HG03558 (cell line): Measurements from ENCODE around the gene LARP4B.

Experiments used
- ATAC-seq: cut with Tn5 transposase; IDR thresholded peaks from one replicate; pipeline ENCODE4 v1.9.1; 2021; ENCODE audit warnings: moderate number of reproducible peaks; ENCODE audit not compliant: unreplicated experiment; ENCODE audit errors: extremely low read depth

Gene LARP4B

DNA sequence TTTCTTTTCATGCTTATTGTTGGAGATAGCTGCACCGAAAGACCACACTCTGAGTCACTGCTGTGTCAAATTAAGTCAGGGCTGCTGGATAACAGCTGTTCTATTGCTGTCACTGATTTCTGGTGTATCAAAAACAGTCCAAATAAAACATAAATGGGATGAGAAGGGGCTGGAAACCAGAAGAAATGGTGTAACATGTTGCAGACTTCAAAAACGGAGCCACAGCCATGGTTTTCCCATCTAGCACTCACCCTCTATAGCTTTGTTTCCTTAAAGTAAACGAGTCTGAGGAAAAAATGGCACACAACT lies 138.8 kb downstream of the LARP4B start:
- no peak for ATAC-seq

DNA sequence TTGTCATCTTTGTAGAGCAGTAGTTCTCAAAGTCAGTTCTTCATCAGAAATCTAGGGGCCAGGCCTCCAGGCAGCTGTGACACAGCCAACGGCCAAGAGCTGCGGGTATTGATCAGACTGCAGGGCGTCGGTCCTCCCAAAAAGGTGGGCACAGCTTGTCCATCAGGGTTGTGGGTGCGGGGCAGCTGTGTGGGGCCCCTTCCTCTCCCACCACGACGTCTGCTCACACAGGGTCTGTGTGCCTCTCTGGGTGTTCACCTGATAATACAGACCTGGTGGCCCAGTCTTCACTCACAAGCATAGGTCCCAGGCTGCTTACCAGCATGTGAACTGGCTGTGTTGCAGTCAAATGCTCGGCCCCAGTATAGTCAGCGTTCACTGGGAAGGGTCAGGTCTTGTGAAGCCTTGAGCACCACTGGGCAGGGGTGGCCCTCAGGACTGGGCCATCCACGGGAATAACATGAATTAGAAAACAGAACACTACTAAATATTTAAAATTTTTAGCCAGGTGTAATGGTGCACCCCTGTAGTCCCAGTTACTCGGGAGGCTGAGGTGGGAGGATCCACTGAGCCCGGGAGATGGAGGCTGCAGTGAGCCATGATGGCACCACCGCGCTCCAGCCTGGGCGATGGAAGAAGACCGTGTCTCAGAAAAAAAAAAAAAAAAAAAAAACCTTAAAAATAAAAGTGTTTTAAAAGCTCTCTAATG lies 139.3 kb downstream of the LARP4B start:
- ATAC-seq, result no peak

DNA sequence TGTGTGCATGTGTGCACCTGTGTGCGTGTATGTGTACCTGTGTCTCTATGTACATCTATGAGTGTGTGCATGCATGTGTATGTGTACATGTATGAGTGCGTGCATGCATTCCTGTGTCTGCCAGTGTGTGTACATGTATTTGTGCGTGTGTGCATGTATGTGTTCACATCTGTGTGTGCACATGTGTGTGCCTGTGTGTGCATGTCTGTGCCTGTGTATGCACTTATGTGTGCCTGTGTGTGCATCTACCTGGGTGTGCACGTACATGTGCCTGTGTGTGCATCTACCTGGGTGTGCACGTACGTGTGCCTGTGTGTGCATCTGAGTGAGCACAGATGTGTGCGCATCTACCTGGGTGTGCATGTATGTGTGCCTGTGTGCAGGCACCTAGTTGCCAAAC lies 139.9 kb downstream of the LARP4B start:
- ATAC-seq, result no peak

DNA sequence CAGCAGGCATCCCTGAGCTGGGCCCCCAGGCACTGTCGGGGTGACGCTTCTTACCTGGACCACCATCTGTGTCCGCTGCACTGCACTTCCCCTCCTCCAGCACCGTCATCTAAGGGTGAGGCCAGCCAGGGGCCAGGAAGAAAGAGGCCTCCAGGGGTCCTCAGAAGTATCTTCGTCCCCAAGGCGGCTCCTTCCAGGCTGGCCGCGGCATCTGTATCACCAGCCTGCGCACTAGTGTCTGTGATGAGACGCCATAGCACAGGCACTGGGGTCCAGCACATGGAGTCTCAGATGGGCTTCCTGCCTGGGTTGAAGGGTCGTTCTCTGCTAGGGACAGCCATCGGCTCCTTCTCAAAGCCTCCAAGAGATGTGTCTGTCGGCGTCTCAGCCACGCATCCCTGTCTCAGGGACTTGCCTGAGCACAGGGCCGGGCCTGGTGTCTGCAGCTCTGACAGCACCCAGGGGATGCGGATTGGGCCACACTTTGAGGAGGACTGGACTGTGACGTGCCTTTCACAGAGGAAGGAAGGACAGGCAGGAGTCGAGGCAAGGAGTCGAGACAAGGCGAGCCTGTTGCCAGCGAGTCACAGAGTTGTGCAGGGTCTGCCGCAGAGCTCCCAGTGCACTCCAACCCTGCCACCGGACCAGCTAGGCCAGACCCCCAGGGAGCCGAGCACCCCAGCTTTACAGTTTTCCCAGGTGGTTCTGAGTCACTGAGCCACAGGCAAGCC lies 140.5 kb downstream of the LARP4B start:
- ATAC-seq, result no peak

DNA sequence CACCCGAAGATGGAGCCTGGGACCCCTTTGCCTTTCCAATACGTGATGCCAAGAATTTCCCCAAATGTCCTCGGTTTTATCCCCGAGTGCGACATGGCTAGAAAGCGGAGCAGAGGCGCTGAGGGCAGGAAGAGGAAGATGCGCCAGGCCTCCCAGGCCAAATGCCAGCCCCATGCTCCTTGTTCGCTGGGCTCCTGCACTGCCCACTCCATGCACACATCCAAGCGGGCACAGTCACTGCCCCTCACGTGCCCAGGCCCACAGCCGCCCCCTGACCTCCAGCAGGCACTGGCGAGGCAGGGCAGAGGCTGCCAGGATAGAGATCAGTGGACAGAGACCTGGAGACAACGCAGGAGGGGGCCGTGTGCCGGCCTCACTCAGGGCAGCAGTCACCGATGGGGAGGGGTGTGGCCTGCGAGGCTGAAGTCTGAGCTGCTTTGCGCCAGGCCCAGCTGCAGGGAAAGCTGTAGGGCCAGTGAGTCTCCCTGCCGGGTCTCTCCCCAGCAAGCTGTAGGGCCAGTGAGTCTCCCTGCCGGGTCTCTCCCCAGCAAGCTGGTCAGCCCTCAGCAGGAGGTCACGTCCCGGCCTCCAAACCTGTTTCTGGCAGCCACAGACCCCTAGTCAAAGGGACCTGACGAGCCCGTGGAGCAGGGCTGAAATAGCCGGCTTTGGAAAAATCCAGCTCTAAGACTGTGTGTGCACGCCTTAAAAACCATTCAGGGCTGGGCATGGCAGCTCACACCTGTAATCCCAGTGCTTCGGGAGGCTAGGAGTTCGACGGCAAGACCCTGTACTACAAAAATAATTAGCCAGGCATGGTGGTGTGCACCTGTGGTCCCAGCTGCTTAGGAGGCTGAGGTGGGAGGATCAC lies 141.4 kb downstream of the LARP4B start:
- no peak for ATAC-seq

DNA sequence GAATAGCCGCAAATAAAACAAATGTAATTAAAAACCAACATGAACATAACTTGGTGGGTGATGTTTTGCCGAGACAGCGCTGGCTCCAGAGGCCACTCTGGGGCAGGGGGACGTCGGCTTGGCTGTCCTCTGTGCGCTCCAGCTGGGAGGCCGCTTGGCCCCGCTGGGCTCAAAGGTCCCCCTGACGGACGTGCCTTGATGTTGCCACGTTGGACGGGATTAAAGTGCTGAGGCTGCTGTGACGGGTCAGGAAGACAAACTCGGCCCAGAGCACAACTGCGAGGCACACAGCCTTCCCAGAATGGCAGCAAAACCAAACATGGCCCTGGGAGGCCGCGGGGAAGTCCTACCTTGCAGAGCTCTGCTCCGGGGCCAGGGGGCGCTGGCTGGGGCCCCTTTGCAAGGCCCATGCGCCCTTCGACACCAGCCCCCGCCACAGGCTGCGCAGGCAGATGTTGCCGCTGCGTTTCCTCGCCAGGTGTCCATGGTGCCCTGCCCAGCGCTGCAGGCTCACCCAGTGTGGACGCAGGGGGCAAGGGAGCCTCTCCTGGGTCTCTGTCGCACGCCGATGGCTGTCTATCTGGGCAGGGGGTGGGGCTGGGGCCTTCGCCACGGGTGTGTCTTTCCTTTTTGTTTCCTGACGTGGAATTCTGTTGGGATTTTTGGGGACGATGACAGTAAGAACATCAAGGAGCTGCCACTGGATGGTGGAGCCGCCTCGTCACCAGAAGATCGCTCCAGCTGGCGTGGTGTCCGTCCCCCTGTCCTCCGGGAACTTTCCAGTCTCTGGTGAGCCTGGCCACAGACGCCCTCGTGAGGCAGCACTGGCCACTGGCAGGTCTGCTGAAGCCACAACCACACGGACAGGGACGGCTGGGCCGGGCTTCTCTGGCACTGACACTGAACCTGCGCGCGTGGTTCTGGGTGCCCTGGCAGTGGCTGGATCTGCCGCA lies 142.4 kb downstream of the LARP4B start:
- ATAC-seq, result no peak

DNA sequence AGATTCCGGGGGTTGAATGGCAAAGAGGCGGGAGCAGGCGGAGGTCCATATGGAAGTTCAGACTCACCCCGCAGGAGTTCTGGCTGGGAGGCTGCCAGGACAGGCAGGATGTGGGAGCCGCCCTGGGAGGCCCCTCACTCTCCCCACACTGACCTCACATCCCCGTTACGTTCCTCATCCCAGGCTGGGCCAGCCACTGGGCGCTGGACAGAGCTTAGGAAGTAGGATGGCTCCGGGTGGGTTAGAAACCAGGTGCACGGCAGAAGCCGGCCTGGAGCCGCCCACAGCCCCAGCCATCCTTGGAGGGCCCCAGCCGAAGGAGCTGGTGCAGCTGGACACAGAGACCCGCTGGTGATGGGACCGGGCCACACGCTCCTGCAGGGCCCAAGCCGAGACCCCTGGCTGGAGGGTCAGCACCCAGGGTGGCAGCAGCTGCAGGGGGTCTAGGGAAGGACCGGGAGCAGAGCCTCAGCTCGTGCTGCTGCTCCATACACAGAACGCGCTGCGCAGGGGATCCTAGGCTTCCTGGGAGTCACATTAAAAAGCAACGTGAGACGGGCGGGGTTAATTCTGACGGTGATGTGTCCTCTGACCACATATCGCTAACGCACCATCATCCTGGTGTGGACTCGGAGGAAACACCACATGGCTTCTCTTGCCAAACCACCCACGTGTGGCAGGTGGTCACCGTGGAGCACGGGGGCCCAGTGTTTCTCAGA lies 143.4 kb downstream of the LARP4B start:
- ATAC-seq, result no peak

DNA sequence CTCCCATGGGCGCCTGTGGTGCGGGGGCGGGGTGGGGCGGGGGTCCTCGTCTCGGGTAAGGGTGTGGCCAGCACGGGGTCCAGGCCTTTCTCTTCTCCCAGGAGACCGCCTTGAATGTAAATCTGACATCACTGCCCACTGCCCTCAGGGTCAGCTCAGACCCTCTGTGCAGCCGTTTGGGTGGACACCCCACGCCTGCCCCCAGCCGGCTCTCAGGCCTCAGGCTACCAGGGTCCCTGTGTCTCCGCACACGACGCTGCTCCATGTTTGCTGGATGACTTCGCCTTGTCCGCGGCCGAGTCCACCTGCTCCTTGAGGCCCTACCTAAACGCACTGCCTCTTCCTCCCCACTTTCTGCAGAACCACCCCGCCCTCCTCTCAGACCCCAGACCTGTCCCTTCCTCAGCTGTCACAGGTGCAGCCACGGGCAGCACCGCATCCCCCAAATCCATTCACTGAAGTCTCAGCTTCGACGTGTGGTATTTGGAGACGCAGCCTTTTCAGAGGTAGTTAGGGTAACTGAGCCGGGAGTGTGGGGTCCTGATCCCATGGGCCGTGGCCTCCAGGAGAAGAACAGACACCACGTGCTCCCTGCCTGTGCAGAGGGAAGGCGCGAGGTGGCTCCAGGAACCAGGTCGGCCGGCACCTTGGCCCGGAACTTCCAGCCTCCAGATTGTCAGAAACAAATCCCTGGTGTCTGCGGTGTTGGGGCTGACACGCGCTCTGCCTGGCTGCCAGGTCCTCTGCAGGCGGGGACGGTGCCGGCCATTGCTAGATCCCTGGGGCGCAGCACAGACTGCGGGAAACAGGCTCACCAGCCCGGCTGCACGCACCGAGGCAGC lies 144.7 kb downstream of the LARP4B start:
- no peak for ATAC-seq

DNA sequence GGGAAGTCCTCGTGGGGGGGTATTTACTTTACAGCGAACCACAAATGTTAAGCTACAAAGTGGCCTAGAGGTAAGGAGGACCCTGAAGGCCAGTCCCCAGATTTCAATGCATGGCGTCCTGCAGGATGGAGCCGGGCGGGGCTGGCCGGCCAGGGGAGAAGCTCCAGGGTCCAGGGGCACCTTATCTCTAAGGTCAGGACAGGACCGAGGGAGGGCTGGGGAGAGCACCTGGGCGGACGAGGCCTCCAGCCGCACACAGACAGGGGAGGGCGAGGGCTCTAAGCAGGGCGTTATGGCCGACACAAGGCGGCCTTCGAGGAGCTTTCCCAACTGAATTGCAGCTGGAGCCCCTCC lies 145.7 kb downstream of the LARP4B start:
- no peak for ATAC-seq

DNA sequence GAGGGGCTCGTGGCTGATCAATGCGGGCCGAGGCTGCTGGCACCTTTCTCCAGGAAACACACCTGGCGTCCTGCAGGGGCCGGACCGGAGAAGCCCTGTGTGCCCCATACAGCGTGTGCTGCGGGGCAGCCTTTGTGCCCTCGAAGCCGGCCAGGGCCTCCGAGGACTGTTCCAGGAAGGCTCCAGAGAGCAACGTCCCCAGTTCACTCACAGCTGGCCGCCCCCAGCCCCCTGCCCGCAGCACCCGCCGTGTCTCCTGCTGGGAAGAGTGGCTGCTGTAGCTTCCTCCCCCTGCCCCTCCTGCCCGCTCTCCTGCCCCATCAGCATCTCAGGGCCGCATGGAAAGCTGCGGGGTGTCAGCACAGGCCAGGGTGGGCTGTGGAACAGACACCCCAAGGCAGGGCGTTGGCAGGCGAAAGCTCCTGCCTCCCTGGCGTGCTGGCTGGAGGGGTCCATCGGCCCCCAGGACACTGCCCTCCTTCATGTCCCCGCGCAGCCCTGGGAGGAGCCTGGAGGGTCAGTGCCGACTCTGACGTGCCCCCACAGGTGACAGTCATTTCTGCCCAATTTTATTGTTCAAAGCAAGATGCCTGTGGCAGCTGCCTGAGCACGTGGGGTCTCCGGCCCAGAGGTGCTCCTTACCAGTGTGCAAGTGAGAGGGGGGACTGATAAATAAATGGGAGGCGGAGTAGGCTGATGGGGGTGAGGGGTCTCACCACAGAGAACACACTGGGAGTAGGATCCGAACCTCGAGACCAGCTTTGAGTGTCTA lies 146.2 kb downstream of the LARP4B start:
- ATAC-seq, result no peak

DNA sequence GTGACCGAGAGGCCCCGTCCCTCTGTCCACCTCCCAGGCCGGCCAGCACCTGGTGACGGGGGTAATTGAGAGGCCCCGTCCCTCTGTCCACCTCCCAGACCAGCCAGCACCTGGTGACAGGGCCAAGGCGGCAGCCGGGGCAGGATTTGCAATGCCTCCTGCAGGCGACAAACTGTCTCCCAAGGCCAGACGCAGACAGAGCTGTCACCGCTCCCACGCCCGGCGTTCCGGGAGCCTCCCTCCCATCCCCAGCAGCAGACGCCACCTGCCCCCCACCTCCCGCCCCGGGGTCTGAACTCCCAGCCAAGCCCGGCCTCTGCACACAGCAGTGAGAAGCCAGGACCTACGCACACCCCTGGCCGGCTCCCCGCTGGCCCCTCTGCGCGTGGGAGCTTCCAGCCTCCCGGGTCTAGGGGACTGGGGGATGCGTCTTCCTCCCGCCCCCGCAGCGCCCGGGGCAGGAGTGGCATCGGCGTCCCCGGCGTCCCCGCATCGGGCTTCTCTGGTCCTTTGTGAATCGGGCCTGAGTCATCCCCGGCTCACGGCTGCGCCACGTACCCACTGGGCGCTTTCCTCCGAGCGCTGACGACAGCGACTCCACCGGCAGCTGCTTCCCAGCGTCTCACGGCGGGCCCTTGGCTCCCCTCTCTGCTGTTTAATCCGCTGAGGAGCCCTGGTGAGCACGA lies 147.0 kb downstream of the LARP4B start:
- ATAC-seq, result no peak

DNA sequence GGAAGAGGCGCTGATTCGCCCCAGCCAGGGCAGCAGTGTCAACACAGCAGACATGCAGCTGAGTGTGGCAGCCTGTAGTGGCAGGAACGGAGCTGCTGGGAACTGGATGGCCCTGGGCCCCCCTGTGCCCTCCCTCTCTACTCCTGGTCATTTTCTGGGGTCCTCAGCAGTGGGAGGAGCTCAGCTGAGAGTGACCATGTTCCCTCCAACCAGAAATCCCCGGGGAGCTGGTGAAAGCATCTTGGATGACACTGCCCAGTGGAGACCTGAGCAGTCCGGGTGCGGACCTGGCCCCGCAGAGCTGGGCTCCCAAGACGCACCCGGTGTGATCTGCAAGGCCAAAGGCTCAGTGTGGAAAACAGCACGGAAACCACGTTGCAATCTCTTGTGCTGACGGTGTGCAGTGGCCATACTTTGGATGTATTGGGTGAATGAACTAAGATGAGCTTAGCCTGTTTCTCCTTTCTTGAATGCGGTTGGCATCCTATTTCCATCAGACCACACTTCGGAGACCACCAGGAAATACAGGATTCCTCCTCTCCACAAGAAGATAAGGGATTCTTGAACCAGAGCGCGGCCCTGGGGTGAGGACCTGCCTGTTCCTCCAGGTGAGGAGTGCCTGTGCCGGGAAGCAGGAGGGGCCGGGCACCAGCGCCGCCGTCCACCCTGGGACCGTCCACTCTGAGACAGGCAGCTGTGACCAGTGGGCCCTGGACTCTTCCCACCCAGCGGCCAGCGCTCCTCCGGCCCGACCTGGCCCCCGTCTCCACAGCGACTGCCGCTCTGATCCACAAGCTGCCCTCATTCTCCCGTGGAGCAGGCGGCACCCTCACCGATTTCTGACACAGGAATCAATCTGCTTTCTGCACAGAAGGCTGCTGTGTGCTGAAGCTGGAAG lies 148.5 kb downstream of the LARP4B start:
- ATAC-seq, result no peak

DNA sequence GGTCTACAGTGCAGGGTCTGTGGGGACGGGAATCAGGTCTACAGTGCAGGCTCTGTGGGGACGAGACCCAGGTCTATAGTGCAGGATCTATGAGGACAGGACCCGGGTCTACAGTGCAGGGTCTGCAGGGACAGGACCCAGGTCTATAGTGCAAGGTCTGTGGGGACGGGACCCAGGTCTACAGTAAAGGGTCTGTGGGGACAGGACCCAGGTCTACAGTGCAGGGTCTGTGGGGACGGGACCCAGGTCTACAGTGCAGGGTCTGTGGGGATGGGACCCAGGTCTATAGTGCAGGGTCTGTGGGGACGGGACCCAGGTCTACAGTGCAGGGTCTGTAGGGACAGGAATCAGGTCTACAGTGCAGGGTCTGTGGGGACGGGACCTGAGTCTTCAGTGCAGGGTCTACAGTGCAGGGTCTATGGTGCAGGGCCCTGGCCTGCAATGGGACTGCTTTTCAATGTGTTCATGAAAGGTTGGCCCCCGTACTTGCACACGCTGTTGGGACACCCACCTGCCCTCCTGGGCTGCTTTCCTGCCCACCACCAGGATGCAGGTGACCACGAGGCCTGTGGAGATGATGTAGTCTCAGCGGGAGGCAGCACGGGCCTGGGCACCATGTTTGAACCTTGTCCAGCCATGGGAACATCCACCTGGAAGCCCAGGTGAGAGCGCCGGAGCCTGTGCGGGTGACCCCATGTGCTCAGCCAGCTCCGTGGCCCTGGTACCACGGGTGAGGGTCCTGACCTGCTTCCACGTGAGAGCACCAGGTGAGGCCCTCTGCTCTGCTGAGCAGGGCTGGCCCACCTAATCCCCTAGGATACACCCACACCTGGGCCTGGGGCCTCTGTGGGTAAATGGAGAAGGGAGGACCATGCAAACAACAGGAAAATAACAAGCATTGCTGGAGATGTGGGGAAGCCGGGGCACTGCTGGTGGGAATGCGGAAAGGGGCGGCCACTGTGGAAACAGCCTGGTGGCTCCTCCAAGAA lies 150.7 kb downstream of the LARP4B start:
- no peak for ATAC-seq

DNA sequence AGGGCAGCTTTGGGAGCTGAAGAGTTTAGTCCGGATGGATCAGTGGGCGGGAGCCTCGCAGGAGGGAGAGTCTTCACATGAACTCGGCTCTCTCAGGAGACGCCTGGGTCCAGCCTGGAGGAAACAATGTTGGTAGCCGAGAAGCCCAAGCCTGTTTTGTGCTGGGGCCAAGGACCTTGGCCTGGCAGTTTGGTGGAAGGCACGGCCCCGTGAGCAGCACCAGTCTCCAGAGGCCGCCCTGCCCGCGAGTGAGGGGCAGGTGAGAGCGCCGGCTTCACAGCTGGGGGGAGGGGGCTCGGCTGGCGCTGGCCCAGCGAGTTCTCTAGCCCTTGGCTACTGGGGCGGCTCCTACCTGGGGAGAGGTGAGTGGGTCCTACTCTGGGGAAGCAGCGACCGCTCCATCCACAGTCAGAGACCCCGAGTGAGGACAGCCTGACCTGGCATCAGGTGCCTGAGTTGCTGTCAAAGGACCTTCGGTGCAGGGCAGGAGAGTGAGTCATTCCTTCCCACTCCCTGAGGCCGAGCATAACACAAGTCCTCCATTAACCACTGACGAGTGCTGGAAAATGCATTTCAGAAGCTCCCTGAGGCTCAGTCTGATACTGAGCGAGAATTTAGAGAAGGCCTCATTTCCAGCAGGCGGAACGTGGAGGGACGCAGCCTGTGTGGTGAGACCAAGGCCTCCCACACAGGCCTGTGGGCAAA lies 152.7 kb downstream of the LARP4B start:
- ATAC-seq, result no peak
